Right lobe of liver (tissue), 6 donors: ENCODE data around the gene TANK. TPM values are rescaled to one million over a fixed set of nuclear protein-coding genes. Genes with fewer than 3 reads are reported as not detected.

Experiments
- ATAC-seq, 4 donors: fragments of 200-7000 bp; cut with Tn5 transposase; one replicate each; pipeline ENCODE4 v1.9.1; 2020; ENCODE audit warnings: mild to moderate bottlenecking in 4 of 4, moderate library complexity in 4 of 4
- DNase-seq, 3 donors: peaks; one replicate each; pipeline ENCODE4 v3.0.0-alpha.2; 2020
- H3K27ac ChIP-seq, 3 donors: fragments of 200-600 bp; one replicate each; pipeline ENCODE4 v1.8.0; 2022
- H3K27me3 ChIP-seq, 2 donors: fragments of 200-600 bp; one replicate each; pipeline ENCODE4 v1.8.0; 2022
- H3K36me3 ChIP-seq, 4 donors: fragments of 200-600 bp; sonication (generic) in 1 of 4; one replicate each; pipeline versions ENCODE4 v1.5.1 to v1.8.0; 2017 to 2022; ENCODE audit warnings: control low read depth in 1 of 4
- H3K4me1 ChIP-seq, 4 donors: fragments of 200-600 bp; sonication (generic) in 1 of 4; one replicate each; pipeline versions ENCODE4 v1.5.1 to v1.8.0; 2017 to 2022; ENCODE audit warnings: control low read depth in 1 of 4
- H3K4me3 ChIP-seq, 3 donors: fragments of 200-600 bp; one replicate each; pipeline ENCODE4 v1.8.0; 2022
- H3K9me3 ChIP-seq, 4 donors: fragments of 200-600 bp; sonication (generic) in 1 of 4; one replicate each; pipeline versions ENCODE4 v1.5.1 to v1.8.0; 2017 to 2022; ENCODE audit warnings: control low read depth in 1 of 4
- CTCF ChIP-seq, 4 donors: fragments of 200-600 bp in 3 of 4; fragments of 450-650 bp in 1 of 4; IDR thresholded peaks; one replicate each; pipeline versions ENCODE4 v1.5.1 to v1.8.0; 2016 to 2022; ENCODE audit warnings: antibody characterized with exemption in 4 of 4, mild to moderate bottlenecking in 2 of 4
- POLR2A ChIP-seq: fragments of 450-650 bp; IDR thresholded peaks from one replicate; pipeline ENCODE4 v1.6.1; 2017; ENCODE audit warnings: antibody characterized with exemption, mild to moderate bottlenecking
- WGBS: methylation state at CpG from one replicate; pipeline ENCODE4 v1.1.6; 2018; ENCODE audit warnings: low coverage, low lambda C conversion rate; ENCODE audit not compliant: insufficient coverage; ENCODE audit errors: missing lambda C conversion rate; 5-methylcytosine and 5-hydroxymethylcytosine counted together
- intact Hi-C, 2 donors: fragments of 100-400 bp; cut with DNase I; formaldehyde crosslinking; loops; one replicate each; pipeline versions ENCODE4 v1.11.2 to v1.14.1; 2022
- total RNA-seq, 6 experiments: library from RNA; depleted of rRNA in 2 of 6; stranded (reverse); fragments of >200 nt in 2 of 6; fragmentation: NEBNext Ultra II Directional in 3 of 6; extraction: Animal tissue kit (Norgen Biotek cat#: 25700) in 3 of 6; gene quantifications; one replicate each; pipeline versions ENCODE4 v1.1.0 to v1.2.4, GENCODE V29; 2016 to 2023
- donor health status: DM: no; HTN: yes; CAD: no.
- donor health status: DM: no; HTN: no; CAD: no.
- donor health status: DM: no; HTN: no; CAD: no.
- donor health status: DM: no; HTN: yes; CAD: no.
- donor health status: DM: no; HTN: yes; CAD: no.

Gene TANK
- total RNA-seq, 6 experiments from 2014 or later: 25.4 to 46.4 (median 36.0) TPM

GRCh38 chr2:161206471-161207032 lies 46.3 kb downstream of the TANK start:
- H3K4me3 ChIP-seq: no peak overlapping the region
- TF ChIP-seq POLR2A (no peak), CTCF (IDR thresholded peaks at IDR 0.05) (no peak)
- H3K9me3 ChIP-seq: no peaks in the 10 kb centered on the region
- H3K4me1 ChIP-seq: no peaks in the 10 kb centered on the region
- ATAC-seq: no peak
- DNase-seq: no peak
- peaks cover 0 to 29% (median 7%) of the 10 kb centered on the region in 4 donors for H3K36me3 ChIP-seq
- no peaks in the 10 kb centered on the region for H3K27me3 ChIP-seq
- intact Hi-C loops: no loop called here
- no peak overlapping the region for H3K27ac ChIP-seq
- 43% methylated on average over 1 of the region's 1 CpG for WGBS

- intact Hi-C loops: no loop called here
- Histone ChIP-seq H3K27ac (no peak overlapping the region), H3K4me3 (no peak overlapping the region), H3K9me3 (no peaks in the 10 kb centered on the region), H3K4me1 (no peaks in the 10 kb centered on the region), H3K36me3 (peaks cover 0 to 28% (median 7%) of the 10 kb centered on the region in 4 donors), H3K27me3 (no peaks in the 10 kb centered on the region)
- TF ChIP-seq CTCF (IDR thresholded peaks at IDR 0.05) (no peak), POLR2A (no peak)
- WGBS: 85% methylated on average over 1 of the region's 1 CpG
- DNase-seq (no peak), ATAC-seq (no peak)
These were observed 47.7 kb downstream of the TANK start for GRCh38 chr2:161207941-161208340.

- Histone ChIP-seq H3K9me3 (no peaks in the 10 kb centered on the region), H3K4me1 (no peaks in the 10 kb centered on the region), H3K27me3 (no peaks in the 10 kb centered on the region), H3K27ac (no peak overlapping the region), H3K4me3 (no peak overlapping the region), H3K36me3 (peaks cover 0 to 21% (median 5%) of the 10 kb centered on the region in 4 donors)
- intact Hi-C loops: no loop called here
- ATAC-seq (peak in 2 of 4 donors; percentile 14 to 76), DNase-seq (no peak)
- WGBS: 96% methylated on average over 4 of the region's 4 CpGs
- no peak for TF ChIP-seq CTCF (IDR thresholded peaks at IDR 0.05)
- TF ChIP-seq POLR2A: no peak
These were observed 48.4 kb downstream of the TANK start for GRCh38 chr2:161208527-161209139.

- Histone ChIP-seq H3K4me3 (no peak overlapping the region), H3K9me3 (no peaks in the 10 kb centered on the region), H3K4me1 (no peaks in the 10 kb centered on the region), H3K36me3 (peaks cover 0 to 10% (median 3%) of the 10 kb centered on the region in 4 donors), H3K27ac (no peak overlapping the region), H3K27me3 (no peaks in the 10 kb centered on the region)
- TF ChIP-seq CTCF (IDR thresholded peaks at IDR 0.05): no peak
- TF ChIP-seq POLR2A: no peak
- no peak for ATAC-seq
- WGBS: 57% methylated on average over 2 of the region's 2 CpGs
- DNase-seq: no peak
- intact Hi-C loops: no loop called here
These were observed 49.7 kb downstream of the TANK start for GRCh38 chr2:161209902-161210301.
